OCI-LY3 (cell line): ENCODE measurements around the gene TAX1BP1.

ENCODE experiments used
- CTCF ChIP-seq: fragments of 200-600, 300-600 bp; sonication (generic); IDR thresholded peaks from 2 replicates; pipeline ENCODE4 v1.5.1; 2014; ENCODE audit warnings: antibody characterized with exemption, low read length, low read depth
- EZH2phosphoT487 ChIP-seq: fragments of 200-600 bp; shearing (Covaris generic); IDR thresholded peaks from 2 replicates; pipeline ENCODE4 v1.6.1; 2018; ENCODE audit warnings: antibody characterized with exemption, mixed run types, low read depth

- no peak for TF ChIP-seq CTCF
- TF ChIP-seq EZH2phosphoT487: no peak
Measured at GRCh38 chr7:27842851-27843250, 102.9 kb downstream of the TAX1BP1 start.
